HepG2 (cell line): Measurements from ENCODE around the gene ABCB6. TPM values are rescaled to one million over a fixed set of nuclear protein-coding genes. Genes with fewer than 3 reads are reported as not detected.

ENCODE experiments used
- ATAD3A ChIP-seq: sonication (generic); formaldehyde crosslinking; IDR thresholded peaks from 2 replicates; pipeline ENCODE4 v1.4.0; 2020; ENCODE audit warnings: missing genetic modification reagents
- HDAC6 ChIP-seq: fragments of 200-600 bp; sonication (generic); IDR thresholded peaks from 2 replicates; pipeline ENCODE4 v1.7.0; 2017; ENCODE audit warnings: mild to moderate bottlenecking, antibody characterized with exemption, low read length, low read depth
- HNRNPLL ChIP-seq: fragments of 200-400 bp; formaldehyde crosslinking; IDR thresholded peaks from 2 replicates; pipeline ENCODE4 v1.6.1; 2017; ENCODE audit warnings: mild to moderate bottlenecking, low read depth, low read length; ENCODE audit not compliant: poor library complexity, severe bottlenecking
- KLF15 ChIP-seq: sonication (generic); formaldehyde crosslinking; IDR thresholded peaks from 2 replicates; pipeline ENCODE4 v1.8.1; 2023; ENCODE audit warnings: borderline replicate concordance, mild to moderate bottlenecking, inconsistent platforms, missing genetic modification reagents, mixed read lengths
- MED1 ChIP-seq: sonication (generic); formaldehyde crosslinking; IDR thresholded peaks from 2 replicates; pipeline ENCODE4 v1.4.0; 2020; ENCODE audit warnings: missing genetic modification reagents
- NFE2L2 ChIP-seq: fragments of 150-350 bp; IDR thresholded peaks from 2 replicates; pipeline ENCODE4 v1.6.1; 2014; ENCODE audit warnings: low read length
- NFYB ChIP-seq: sonication (generic); formaldehyde crosslinking; IDR thresholded peaks from 2 replicates; pipeline ENCODE4 v1.4.0; 2020; ENCODE audit warnings: missing genetic modification reagents
- POLR2AphosphoS5 ChIP-seq: IDR thresholded peaks from 2 replicates; pipeline ENCODE4 v1.6.1; 2012; ENCODE audit warnings: low read depth, low read length
- SMAD1 ChIP-seq: sonication (generic); formaldehyde crosslinking; IDR thresholded peaks from 2 replicates; pipeline ENCODE4 v1.4.0; 2020; ENCODE audit warnings: missing genetic modification reagents, low read depth, mild to moderate bottlenecking, borderline replicate concordance
- TSC22D2 ChIP-seq: sonication (generic); formaldehyde crosslinking; IDR thresholded peaks from 2 replicates; pipeline ENCODE4 v1.5.1; 2020; ENCODE audit warnings: missing genetic modification reagents, mild to moderate bottlenecking, borderline replicate concordance
- ZNF251 ChIP-seq: sonication (generic); formaldehyde crosslinking; IDR thresholded peaks from 2 replicates; pipeline ENCODE4 v1.9.0; 2021; ENCODE audit warnings: mild to moderate bottlenecking, missing genetic modification reagents
- ZNF3 ChIP-seq: IDR thresholded peaks from 2 replicates; pipeline ENCODE4 v1.7.0; 2017; ENCODE audit warnings: inconsistent platforms
- ZNF557 ChIP-seq: sonication (generic); formaldehyde crosslinking; IDR thresholded peaks from 2 replicates; pipeline ENCODE4 v1.4.0; 2020; ENCODE audit warnings: missing genetic modification reagents
- ZNF564 ChIP-seq: sonication (generic); formaldehyde crosslinking; IDR thresholded peaks from 2 replicates; pipeline ENCODE4 v1.8.1; 2023; ENCODE audit warnings: mild to moderate bottlenecking, missing genetic modification reagents
- ZNF737 ChIP-seq: sonication (generic); formaldehyde crosslinking; IDR thresholded peaks from 2 replicates; pipeline ENCODE4 v1.5.0; 2020; ENCODE audit warnings: missing genetic modification reagents, mild to moderate bottlenecking, borderline replicate concordance
- ZNF776 ChIP-seq: sonication (generic); formaldehyde crosslinking; IDR thresholded peaks from 2 replicates; pipeline ENCODE4 v1.4.0; 2020; ENCODE audit warnings: mild to moderate bottlenecking, missing genetic modification reagents
- ZNF891 ChIP-seq: sonication (generic); formaldehyde crosslinking; IDR thresholded peaks from 2 replicates; pipeline ENCODE4 v1.5.0; 2020; ENCODE audit warnings: mild to moderate bottlenecking, missing genetic modification reagents
- polyA plus RNA-seq, 8 experiments: library from polyadenylated mRNA; depleted of rRNA in 3 of 8; stranded (reverse) in 7 of 8; unstranded in 1 of 8; fragments of >200 nt; fragmentation: Illumina TruSeq in 4 of 8; extraction: Trizol in 4 of 8; gene quantifications; 2 replicates each; pipeline versions ENCODE4 v1.2.1 to v1.2.3, GENCODE V29; 2011 to 2016; ENCODE audit warnings: low read depth in 4 of 8, missing spikeins in 1 of 8, mixed read lengths in 1 of 8; ENCODE audit not compliant: insufficient read depth in 1 of 8
- total RNA-seq, 5 experiments: library from RNA; depleted of rRNA; stranded (reverse); fragments of >200 nt; fragmentation: Illumina TruSeq; extraction: Trizol; gene quantifications; 2 replicates each; pipeline ENCODE4 v1.2.3, GENCODE V29; 2016; ENCODE audit warnings: low read depth in 1 of 5
- TF ChIP-seq, protein P1 (sequence below): sonication (generic); formaldehyde crosslinking; IDR thresholded peaks from 2 replicates; pipeline ENCODE4 v1.8.0; 2022; ENCODE audit warnings: missing genetic modification reagents, mild to moderate bottlenecking, inconsistent platforms, borderline replicate concordance
- TF ChIP-seq, protein P2 (sequence below): sonication (generic); formaldehyde crosslinking; IDR thresholded peaks from 2 replicates; pipeline ENCODE4 v1.5.0; 2020; ENCODE audit warnings: mild to moderate bottlenecking, low read depth, missing genetic modification reagents, borderline replicate concordance
- TF ChIP-seq, protein P3 (sequence below): sonication (generic); formaldehyde crosslinking; IDR thresholded peaks from 2 replicates; pipeline ENCODE4 v1.5.0; 2020; ENCODE audit warnings: missing genetic modification reagents, mild to moderate bottlenecking, borderline replicate concordance
- TF ChIP-seq, protein P4 (sequence below): sonication (generic); formaldehyde crosslinking; IDR thresholded peaks from 2 replicates; pipeline ENCODE4 v1.5.0; 2020; ENCODE audit warnings: missing genetic modification reagents, mild to moderate bottlenecking, borderline replicate concordance
- TF ChIP-seq, protein P5 (sequence below): IDR thresholded peaks from 2 replicates; pipeline ENCODE4 v1.6.1; 2012; ENCODE audit warnings: low read depth, low read length, improper control_type of control experiment
- TF ChIP-seq, protein P6 (sequence below): sonication (generic); formaldehyde crosslinking; IDR thresholded peaks from 2 replicates; pipeline ENCODE4 v1.4.0; 2020; ENCODE audit warnings: mild to moderate bottlenecking, missing genetic modification reagents

ABCB6 gene
- total and polyA plus RNA-seq, 2 of the 13 experiments (the other 11 are each of a cell fraction or from before 2014, with no cell fraction given) = 91.1 to 137 TPM

DNA sequence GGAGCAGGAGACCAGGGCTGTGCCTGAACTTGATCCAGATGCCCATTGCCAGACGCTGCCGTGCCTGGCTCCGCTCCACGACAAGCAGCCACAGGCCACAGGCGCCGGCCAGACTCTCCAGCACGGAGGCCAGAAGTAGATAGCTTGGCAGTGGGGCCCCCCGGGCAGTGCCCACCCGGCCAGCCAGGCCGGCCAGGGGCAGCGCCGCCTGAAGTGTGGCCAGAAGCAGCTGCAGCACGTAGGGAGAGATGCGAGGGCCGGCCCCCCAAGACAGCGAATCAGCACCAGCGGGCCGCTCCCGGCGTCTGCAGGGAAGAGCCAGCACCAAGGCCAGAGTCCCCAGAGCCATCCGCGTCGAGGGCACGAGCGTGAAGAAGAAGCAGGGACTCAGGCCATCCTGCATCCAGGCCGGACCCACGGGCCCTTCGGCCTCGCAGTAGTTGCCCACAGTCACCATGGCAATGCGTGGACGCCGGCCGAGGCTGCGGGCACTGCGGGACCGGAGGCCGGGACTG lies 484 bp downstream of the ABCB6 start (continued):
- TF ChIP-seq KLF15 (CRISPR knock-in tag) (no peak), TSC22D2 (CRISPR knock-in tag) (no peak), SMAD1 (no peak; the same call in 1 of the 2 replicates), POLR2AphosphoS5 (no peak), ZNF251 (CRISPR knock-in tag) (no peak), NFYB (CRISPR knock-in tag) (no peak), ZNF776 (CRISPR knock-in tag) (no peak), HNRNPLL (no peak), HDAC6 (no peak), ZNF557 (CRISPR knock-in tag) (no peak), ZNF737 (CRISPR knock-in tag) (peak; percentile 89; the same call in 1 of the 2 replicates), ATAD3A (CRISPR knock-in tag) (no peak), NFE2L2 (no peak), ZNF3 (CRISPR knock-in tag) (no peak), MED1 (no peak), ZNF891 (CRISPR knock-in tag) (no peak; the same call in 1 of the 2 replicates), ZNF564 (CRISPR knock-in tag) (no peak)
- TF ChIP-seq, protein P1, sequence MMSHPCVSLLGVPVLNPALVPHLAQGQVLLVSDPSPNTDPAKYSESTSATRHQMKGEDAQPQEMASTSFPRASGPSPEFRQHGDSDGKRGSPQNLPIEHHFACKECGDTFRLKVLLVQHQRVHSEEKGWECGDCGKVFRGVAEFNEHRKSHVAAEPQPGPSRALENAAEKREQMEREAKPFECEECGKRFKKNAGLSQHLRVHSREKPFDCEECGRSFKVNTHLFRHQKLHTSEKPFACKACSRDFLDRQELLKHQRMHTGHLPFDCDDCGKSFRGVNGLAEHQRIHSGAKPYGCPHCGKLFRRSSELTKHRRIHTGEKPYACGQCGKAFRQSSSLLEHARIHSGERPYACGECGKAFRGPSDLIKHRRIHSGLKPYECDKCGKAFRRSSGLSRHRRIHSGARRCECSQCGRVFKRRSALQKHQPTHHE = no peak
- TF ChIP-seq, protein P2, sequence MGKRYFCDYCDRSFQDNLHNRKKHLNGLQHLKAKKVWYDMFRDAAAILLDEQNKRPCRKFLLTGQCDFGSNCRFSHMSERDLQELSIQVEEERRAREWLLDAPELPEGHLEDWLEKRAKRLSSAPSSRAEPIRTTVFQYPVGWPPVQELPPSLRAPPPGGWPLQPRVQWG (CRISPR knock-in tag) = no peak; the same call in 1 of the 2 replicates
- TF ChIP-seq, protein P3, sequence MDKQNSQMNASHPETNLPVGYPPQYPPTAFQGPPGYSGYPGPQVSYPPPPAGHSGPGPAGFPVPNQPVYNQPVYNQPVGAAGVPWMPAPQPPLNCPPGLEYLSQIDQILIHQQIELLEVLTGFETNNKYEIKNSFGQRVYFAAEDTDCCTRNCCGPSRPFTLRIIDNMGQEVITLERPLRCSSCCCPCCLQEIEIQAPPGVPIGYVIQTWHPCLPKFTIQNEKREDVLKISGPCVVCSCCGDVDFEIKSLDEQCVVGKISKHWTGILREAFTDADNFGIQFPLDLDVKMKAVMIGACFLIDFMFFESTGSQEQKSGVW (CRISPR knock-in tag) = peak; percentile 55
- TF ChIP-seq, protein P4, sequence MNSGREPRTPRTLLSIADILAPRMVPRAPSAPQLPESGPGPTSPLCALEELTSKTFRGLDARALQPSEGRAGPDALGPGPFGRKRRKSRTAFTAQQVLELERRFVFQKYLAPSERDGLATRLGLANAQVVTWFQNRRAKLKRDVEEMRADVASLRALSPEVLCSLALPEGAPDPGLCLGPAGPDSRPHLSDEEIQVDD (CRISPR knock-in tag) = no peak; the same call in 1 of the 2 replicates
- TF ChIP-seq, protein P5, sequence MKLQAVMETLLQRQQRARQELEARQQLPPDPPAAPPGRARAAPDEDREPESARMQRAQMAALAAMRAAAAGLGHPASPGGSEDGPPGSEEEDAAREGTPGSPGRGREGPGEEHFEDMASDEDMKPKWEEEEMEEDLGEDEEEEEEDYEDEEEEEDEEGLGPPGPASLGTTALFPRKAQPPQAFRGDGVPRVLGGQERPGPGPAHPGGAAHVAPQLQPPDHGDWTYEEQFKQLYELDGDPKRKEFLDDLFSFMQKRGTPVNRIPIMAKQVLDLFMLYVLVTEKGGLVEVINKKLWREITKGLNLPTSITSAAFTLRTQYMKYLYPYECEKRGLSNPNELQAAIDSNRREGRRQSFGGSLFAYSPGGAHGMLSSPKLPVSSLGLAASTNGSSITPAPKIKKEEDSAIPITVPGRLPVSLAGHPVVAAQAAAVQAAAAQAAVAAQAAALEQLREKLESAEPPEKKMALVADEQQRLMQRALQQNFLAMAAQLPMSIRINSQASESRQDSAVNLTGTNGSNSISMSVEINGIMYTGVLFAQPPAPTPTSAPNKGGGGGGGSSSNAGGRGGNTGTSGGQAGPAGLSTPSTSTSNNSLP = no peak
- TF ChIP-seq, protein P6, sequence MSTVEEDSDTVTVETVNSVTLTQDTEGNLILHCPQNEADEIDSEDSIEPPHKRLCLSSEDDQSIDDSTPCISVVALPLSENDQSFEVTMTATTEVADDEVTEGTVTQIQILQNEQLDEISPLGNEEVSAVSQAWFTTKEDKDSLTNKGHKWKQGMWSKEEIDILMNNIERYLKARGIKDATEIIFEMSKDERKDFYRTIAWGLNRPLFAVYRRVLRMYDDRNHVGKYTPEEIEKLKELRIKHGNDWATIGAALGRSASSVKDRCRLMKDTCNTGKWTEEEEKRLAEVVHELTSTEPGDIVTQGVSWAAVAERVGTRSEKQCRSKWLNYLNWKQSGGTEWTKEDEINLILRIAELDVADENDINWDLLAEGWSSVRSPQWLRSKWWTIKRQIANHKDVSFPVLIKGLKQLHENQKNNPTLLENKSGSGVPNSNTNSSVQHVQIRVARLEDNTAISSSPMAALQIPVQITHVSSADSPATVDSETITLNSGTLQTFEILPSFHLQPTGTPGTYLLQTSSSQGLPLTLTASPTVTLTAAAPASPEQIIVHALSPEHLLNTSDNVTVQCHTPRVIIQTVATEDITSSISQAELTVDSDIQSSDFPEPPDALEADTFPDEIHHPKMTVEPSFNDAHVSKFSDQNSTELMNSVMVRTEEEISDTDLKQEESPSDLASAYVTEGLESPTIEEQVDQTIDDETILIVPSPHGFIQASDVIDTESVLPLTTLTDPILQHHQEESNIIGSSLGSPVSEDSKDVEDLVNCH = no peak
